K562 (cell line): ENCODE results near the gene TAGLN3. TPM values are rescaled to one million over a fixed set of nuclear protein-coding genes. Genes with fewer than 3 reads are reported as not detected.

ENCODE experiments used
- polyA plus RNA-seq, 8 experiments: library from polyadenylated mRNA; depleted of rRNA in 4 of 8; stranded (reverse) in 5 of 8; unstranded in 3 of 8; fragments of >200 nt; fragmentation: Nextera tagmentation in 2 of 8; fragmentation: Illumina TruSeq in 1 of 8; extraction: Ambion mirVana in 2 of 8; extraction: Trizol in 1 of 8; gene quantifications; 2 replicates each; pipeline versions ENCODE4 v1.2.1 to v1.2.3, GENCODE V29; 2011 to 2014; ENCODE audit warnings: inconsistent platforms in 1 of 8, missing spikeins in 1 of 8
- total RNA-seq, 7 experiments: library from RNA; depleted of rRNA in 6 of 7; stranded (reverse); fragments of >200 nt in 6 of 7; fragmentation: Illumina TruSeq in 2 of 7; extraction: Trizol in 2 of 7; gene quantifications; 2 replicates each; pipeline versions ENCODE4 v1.2.1 to v1.2.3, GENCODE V29; 2011 to 2021; ENCODE audit warnings: low replicate concordance in 1 of 7

Gene TAGLN3
- total and polyA plus RNA-seq, 9 of the 15 experiments (the other 6 are each of a cell fraction or from before 2014, with no cell fraction given), result 0.06 TPM; not detected in 7

Other genes starting within 250 kb of the TAGLN3 start
- gene PHLDB2, start 139.7 kb upstream of the TAGLN3 start, total RNA-seq (2014; rRNA removed), result not detected in 2 replicates
- not detected in 2 replicates for gene PHLDB2, start 139.7 kb upstream of the TAGLN3 start, total RNA-seq (2014; rRNA removed; fragmentation: Illumina TruSeq; extraction: Trizol)
- gene PHLDB2, start 139.7 kb upstream of the TAGLN3 start, total RNA-seq (2015; rRNA removed; fragmentation: Illumina TruSeq; extraction: Trizol), result not detected in 2 replicates
- 0.04 and 0.07 TPM in 2 replicates for gene PHLDB2, start 139.7 kb upstream of the TAGLN3 start, total RNA-seq (2021)
- gene PHLDB2, start 139.7 kb upstream of the TAGLN3 start, polyA plus RNA-seq (2011; rRNA removed), result not detected in 2 replicates
- not detected in 2 replicates for gene PHLDB2, start 139.7 kb upstream of the TAGLN3 start, polyA plus RNA-seq (2014; fragmentation: Illumina TruSeq; extraction: Trizol)
- not detected for gene PHLDB2, start 139.7 kb upstream of the TAGLN3 start, polyA plus RNA-seq (2014; fragmentation: Nextera tagmentation; extraction: Ambion mirVana)
- gene PHLDB2, start 139.7 kb upstream of the TAGLN3 start, polyA plus RNA-seq (2014; rRNA removed), result not detected in 2 replicates
- 10.1 and 11.4 TPM in 2 replicates for gene ABHD10, start 19.9 kb upstream of the TAGLN3 start, total RNA-seq (2014; rRNA removed)
- gene ABHD10, start 19.9 kb upstream of the TAGLN3 start, total RNA-seq (2014; rRNA removed; fragmentation: Illumina TruSeq; extraction: Trizol), result 14.8 and 17.5 TPM in 2 replicates
- gene ABHD10, start 19.9 kb upstream of the TAGLN3 start, total RNA-seq (2015; rRNA removed; fragmentation: Illumina TruSeq; extraction: Trizol), result 12.7 and 14.1 TPM in 2 replicates
- 17.4 and 19.5 TPM in 2 replicates for gene ABHD10, start 19.9 kb upstream of the TAGLN3 start, total RNA-seq (2021)
- gene ABHD10, start 19.9 kb upstream of the TAGLN3 start, polyA plus RNA-seq (2011; rRNA removed), result 29.5 and 29.7 TPM in 2 replicates
- 11.5 and 15.8 TPM in 2 replicates for gene ABHD10, start 19.9 kb upstream of the TAGLN3 start, polyA plus RNA-seq (2014; fragmentation: Illumina TruSeq; extraction: Trizol)
- gene ABHD10, start 19.9 kb upstream of the TAGLN3 start, polyA plus RNA-seq (2014; fragmentation: Nextera tagmentation; extraction: Ambion mirVana), result 1 to 10 TPM; 6.1 to 9.9 TPM
- gene ABHD10, start 19.9 kb upstream of the TAGLN3 start, polyA plus RNA-seq (2014; rRNA removed), result 11.5 and 11.8 TPM in 2 replicates
- not detected in 2 replicates for gene TMPRSS7, start 35.8 kb downstream of the TAGLN3 start, total RNA-seq (2014; rRNA removed)
- gene TMPRSS7, start 35.8 kb downstream of the TAGLN3 start, total RNA-seq (2014; rRNA removed; fragmentation: Illumina TruSeq; extraction: Trizol), result not detected in 2 replicates
- gene TMPRSS7, start 35.8 kb downstream of the TAGLN3 start, total RNA-seq (2015; rRNA removed; fragmentation: Illumina TruSeq; extraction: Trizol), result not detected in 2 replicates
- gene TMPRSS7, start 35.8 kb downstream of the TAGLN3 start, total RNA-seq (2021), result not detected in 2 replicates
- not detected in 2 replicates for gene TMPRSS7, start 35.8 kb downstream of the TAGLN3 start, polyA plus RNA-seq (2011; rRNA removed)
- not detected in 2 replicates for gene TMPRSS7, start 35.8 kb downstream of the TAGLN3 start, polyA plus RNA-seq (2014; fragmentation: Illumina TruSeq; extraction: Trizol)
- not detected for gene TMPRSS7, start 35.8 kb downstream of the TAGLN3 start, polyA plus RNA-seq (2014; fragmentation: Nextera tagmentation; extraction: Ambion mirVana)
- gene TMPRSS7, start 35.8 kb downstream of the TAGLN3 start, polyA plus RNA-seq (2014; rRNA removed), result not detected in 2 replicates
- gene C3orf52, start 87.5 kb downstream of the TAGLN3 start, total RNA-seq (2014; rRNA removed), result 2.8 and 3.2 TPM in 2 replicates
- gene C3orf52, start 87.5 kb downstream of the TAGLN3 start, total RNA-seq (2014; rRNA removed; fragmentation: Illumina TruSeq; extraction: Trizol), result 5.0 and 5.2 TPM in 2 replicates
- 3.2 and 3.6 TPM in 2 replicates for gene C3orf52, start 87.5 kb downstream of the TAGLN3 start, total RNA-seq (2015; rRNA removed; fragmentation: Illumina TruSeq; extraction: Trizol)
- gene C3orf52, start 87.5 kb downstream of the TAGLN3 start, total RNA-seq (2021), result 3.4 and 4.0 TPM in 2 replicates
- 2.4 and 6.1 TPM in 2 replicates for gene C3orf52, start 87.5 kb downstream of the TAGLN3 start, polyA plus RNA-seq (2011; rRNA removed)
- gene C3orf52, start 87.5 kb downstream of the TAGLN3 start, polyA plus RNA-seq (2014; fragmentation: Illumina TruSeq; extraction: Trizol), result 3.3 and 3.8 TPM in 2 replicates
- gene C3orf52, start 87.5 kb downstream of the TAGLN3 start, polyA plus RNA-seq (2014; fragmentation: Nextera tagmentation; extraction: Ambion mirVana), result 1 to 10 TPM; 5.5 to 5.6 TPM
- 3.4 and 3.5 TPM in 2 replicates for gene C3orf52, start 87.5 kb downstream of the TAGLN3 start, polyA plus RNA-seq (2014; rRNA removed)
- gene GCSAM, start 134.3 kb downstream of the TAGLN3 start, total RNA-seq (2014; rRNA removed), result not detected in 2 replicates
- not detected in 2 replicates for gene GCSAM, start 134.3 kb downstream of the TAGLN3 start, total RNA-seq (2014; rRNA removed; fragmentation: Illumina TruSeq; extraction: Trizol)
- not detected in 2 replicates for gene GCSAM, start 134.3 kb downstream of the TAGLN3 start, total RNA-seq (2015; rRNA removed; fragmentation: Illumina TruSeq; extraction: Trizol)
- gene GCSAM, start 134.3 kb downstream of the TAGLN3 start, total RNA-seq (2021), result 0.04 TPM in 1 of 2 replicates, not detected in the other
- gene GCSAM, start 134.3 kb downstream of the TAGLN3 start, polyA plus RNA-seq (2011; rRNA removed), result not detected in 2 replicates
- gene GCSAM, start 134.3 kb downstream of the TAGLN3 start, polyA plus RNA-seq (2014; fragmentation: Illumina TruSeq; extraction: Trizol), result not detected in 2 replicates
- under 1 TPM in 1 of 2 experiments, not detected in 1; 0.10 TPM for gene GCSAM, start 134.3 kb downstream of the TAGLN3 start, polyA plus RNA-seq (2014; fragmentation: Nextera tagmentation; extraction: Ambion mirVana)
- gene GCSAM, start 134.3 kb downstream of the TAGLN3 start, polyA plus RNA-seq (2014; rRNA removed), result not detected in 2 replicates